H9 (cell line): ENCODE measurements around the gene HAND2. TPM values are rescaled to one million over a fixed set of nuclear protein-coding genes. Genes with fewer than 3 reads are reported as not detected.

Experiments
- DNase-seq: peaks from one replicate; pipeline ENCODE4 v3.0.0-alpha.2; 2017
- H2AFZ ChIP-seq: one replicate; pipeline ENCODE4 v1.6.1; 2013; ENCODE audit warnings: mild to moderate bottlenecking, low read length, control low read depth, moderate library complexity
- H2AK5ac ChIP-seq: 2 replicates; pipeline ENCODE4 v1.6.1; 2013; ENCODE audit warnings: low read length, control low read depth, mixed read lengths; ENCODE audit not compliant: insufficient read length
- H2BK120ac ChIP-seq: one replicate; pipeline ENCODE4 v1.6.1; 2013; ENCODE audit warnings: low read depth, mild to moderate bottlenecking, low read length, control low read depth, inconsistent platforms; ENCODE audit not compliant: poor library complexity, severe bottlenecking
- H2BK12ac ChIP-seq: 2 replicates; pipeline ENCODE4 v1.6.1; 2013; ENCODE audit warnings: low read length, control low read depth, mixed read lengths, low read depth; ENCODE audit not compliant: insufficient read length
- H2BK15ac ChIP-seq: 2 replicates; pipeline ENCODE4 v1.6.1; 2013; ENCODE audit warnings: low read depth, low read length, control low read depth
- H2BK20ac ChIP-seq: one replicate; pipeline ENCODE4 v1.6.1; 2013; ENCODE audit warnings: low read depth, mild to moderate bottlenecking, low read length, control low read depth, inconsistent platforms; ENCODE audit not compliant: poor library complexity, severe bottlenecking
- H2BK5ac ChIP-seq: 2 replicates; pipeline ENCODE4 v1.6.1; 2013; ENCODE audit warnings: low read length, control low read depth, mixed read lengths; ENCODE audit not compliant: insufficient read length
- H3K14ac ChIP-seq: 2 replicates; pipeline ENCODE4 v1.6.1; 2013; ENCODE audit warnings: low read length, control low read depth; ENCODE audit not compliant: insufficient read depth
- H3K18ac ChIP-seq: 2 replicates; pipeline ENCODE4 v1.6.1; 2013; ENCODE audit warnings: low read depth, mild to moderate bottlenecking, mixed read lengths, low read length, control low read depth; ENCODE audit not compliant: insufficient read length
- H3K23ac ChIP-seq: 2 replicates; pipeline ENCODE4 v1.6.1; 2013; ENCODE audit warnings: low read length, control low read depth, mixed read lengths, low read depth; ENCODE audit not compliant: insufficient read length
- H3K23me2 ChIP-seq: 2 replicates; pipeline ENCODE4 v1.6.1; 2013; ENCODE audit warnings: low read depth, mild to moderate bottlenecking, mixed read lengths, low read length, control low read depth; ENCODE audit not compliant: insufficient read length, poor library complexity, severe bottlenecking
- H3K27ac ChIP-seq: 2 replicates; pipeline ENCODE4 v1.5.1; 2013; ENCODE audit warnings: low read length, control low read depth, mixed read lengths, low read depth; ENCODE audit not compliant: insufficient read length
- H3K27me3 ChIP-seq: 2 replicates; pipeline ENCODE4 v1.6.1; 2013; ENCODE audit warnings: low read length, control low read depth, inconsistent platforms; ENCODE audit not compliant: insufficient read depth
- H3K4ac ChIP-seq: 2 replicates; pipeline ENCODE4 v1.6.1; 2013; ENCODE audit warnings: low read depth, mild to moderate bottlenecking, control low read depth, inconsistent platforms, low read length, moderate library complexity
- H3K4me1 ChIP-seq: 2 replicates; pipeline ENCODE4 v1.6.1; 2013; ENCODE audit warnings: low read length, control low read depth, inconsistent platforms; ENCODE audit not compliant: insufficient read depth
- H3K4me2 ChIP-seq: 2 replicates; pipeline ENCODE4 v1.6.1; 2013; ENCODE audit warnings: low read length, control low read depth, mixed read lengths; ENCODE audit not compliant: insufficient read length, insufficient read depth
- H3K56ac ChIP-seq: 2 replicates; pipeline ENCODE4 v1.6.1; 2013; ENCODE audit warnings: low read depth, mild to moderate bottlenecking, mixed read lengths, low read length, control low read depth; ENCODE audit not compliant: insufficient read length
- H3K79me1 ChIP-seq: 2 replicates; pipeline ENCODE4 v1.6.1; 2013; ENCODE audit warnings: low read depth, mild to moderate bottlenecking, moderate library complexity, low read length, control low read depth, inconsistent platforms; ENCODE audit not compliant: insufficient read depth, poor library complexity, severe bottlenecking
- H3K79me2 ChIP-seq: 2 replicates; pipeline ENCODE4 v1.6.1; 2013; ENCODE audit warnings: low read length, control low read depth, inconsistent platforms; ENCODE audit not compliant: insufficient read depth
- H3K9ac ChIP-seq: 2 replicates; pipeline ENCODE4 v1.6.1; 2013; ENCODE audit warnings: low read length, control low read depth, mixed read lengths; ENCODE audit not compliant: insufficient read length; ENCODE audit errors: extremely low read depth
- H3K9me3 ChIP-seq: one replicate; pipeline ENCODE4 v1.6.1; 2013; ENCODE audit warnings: low read depth, low read length, inconsistent platforms; ENCODE audit not compliant: control insufficient read depth
- H3T11ph ChIP-seq: one replicate; pipeline ENCODE4 v1.6.1; 2013; ENCODE audit warnings: mild to moderate bottlenecking, low read length, control low read depth, inconsistent platforms
- H4K20me1 ChIP-seq: one replicate; pipeline ENCODE4 v1.6.1; 2013; ENCODE audit not compliant: control insufficient read depth, insufficient read length, insufficient read depth
- H4K5ac ChIP-seq: 2 replicates; pipeline ENCODE4 v1.6.1; 2013; ENCODE audit warnings: low read depth, mild to moderate bottlenecking, mixed read lengths, low read length, control low read depth; ENCODE audit not compliant: insufficient read length
- H4K8ac ChIP-seq: replicated peaks from 2 replicates; pipeline ENCODE4 v1.6.1; 2013; ENCODE audit warnings: low read length, control low read depth, mixed read lengths, low read depth; ENCODE audit not compliant: insufficient read length
- H4K91ac ChIP-seq: 2 replicates; pipeline ENCODE4 v1.6.1; 2013; ENCODE audit warnings: low read depth, mild to moderate bottlenecking, moderate library complexity, mixed read lengths, low read length, control low read depth; ENCODE audit not compliant: insufficient read length
- H3K27ac Mint-ChIP-seq, 3 experiments: 2 replicates in 2 of 3; 3 replicates in 1 of 3; pipeline ENCODE4 v1.8.0; 2020 to 2021; ENCODE audit warnings: mixed read lengths in 3 of 3, mild to moderate bottlenecking in 1 of 3, moderate library complexity in 1 of 3
- H3K27me3 Mint-ChIP-seq: 2 replicates; pipeline ENCODE4 v1.8.0; 2021; ENCODE audit warnings: low read depth, mild to moderate bottlenecking, moderate library complexity, mixed read lengths
- H3K36me3 Mint-ChIP-seq, 3 experiments: 2 replicates in 2 of 3; 3 replicates in 1 of 3; pipeline ENCODE4 v1.8.0; 2020 to 2021; ENCODE audit warnings: low read depth in 3 of 3, mixed read lengths in 3 of 3; ENCODE audit not compliant: insufficient read depth in 1 of 3
- H3K4me1 Mint-ChIP-seq, 2 experiments: 2 replicates each; pipeline ENCODE4 v1.8.0; 2020; ENCODE audit warnings: mixed read lengths in 2 of 2
- H3K4me3 Mint-ChIP-seq, 2 experiments: 2 replicates in 1 of 2; 3 replicates in 1 of 2; pipeline ENCODE4 v1.8.0; 2020 to 2021; ENCODE audit warnings: mild to moderate bottlenecking in 2 of 2, mixed read lengths in 2 of 2, moderate library complexity in 1 of 2
- H3K9me3 Mint-ChIP-seq, 2 experiments: 2 replicates in 1 of 2; 3 replicates in 1 of 2; pipeline ENCODE4 v1.8.0; 2020; ENCODE audit warnings: mild to moderate bottlenecking in 2 of 2, mixed read lengths in 2 of 2, moderate library complexity in 1 of 2
- CTCF ChIP-seq: fragments of 200-600 bp; sonication (generic); conservative IDR thresholded peaks from 3 replicates; pipeline ENCODE4 v1.8.0; 2021; ENCODE audit warnings: antibody characterized with exemption, mild to moderate bottlenecking
- WGBS: extraction: QIAGEN DNeasy Blood & Tissue Kit; methylation state at CpG from one replicate; pipeline ENCODE4 v1.1.7; 2013; ENCODE audit warnings: missing lambda C conversion rate, low lambda C conversion rate, mixed read lengths; ENCODE audit not compliant: insufficient read length; ENCODE audit errors: extremely low coverage; 5-methylcytosine and 5-hydroxymethylcytosine counted together
- total RNA-seq: library from RNA; stranded (reverse); gene quantifications from 2 replicates; pipeline ENCODE4 v1.2.1, GENCODE V29; 2021

The HAND2 gene
- total RNA-seq, 1 experiment from 2014 or later, result not detected

- Histone ChIP-seq H2BK20ac (no peak overlapping the region), H4K5ac (no peak overlapping the region), H2AK5ac (no peak overlapping the region), H3K27ac (no peak overlapping the region), H4K20me1 (no peaks in the 10 kb centered on the region), H3K4me1 (no peaks in the 10 kb centered on the region), H3K18ac (no peak overlapping the region), H3K23ac (no peak overlapping the region), H4K8ac (no peak overlapping the region), H2BK15ac (no peak overlapping the region), H2AFZ (no peak overlapping the region), H3K9me3 (no peaks in the 10 kb centered on the region), H3K23me2 (no peaks in the 10 kb centered on the region), H3T11ph (no peak overlapping the region), H3K56ac (no peak overlapping the region), H3K79me1 (no peaks in the 10 kb centered on the region), H4K91ac (no peak overlapping the region), H2BK5ac (no peak overlapping the region), H3K27me3 (no peaks in the 10 kb centered on the region), H3K4ac (no peak overlapping the region), H3K79me2 (no peaks in the 10 kb centered on the region), H3K9ac (no peak overlapping the region), H3K14ac (no peak overlapping the region), H2BK120ac (no peak overlapping the region), H3K4me2 (no peak overlapping the region), H2BK12ac (no peak overlapping the region)
- Mint-ChIP-seq H3K27me3 (peaks cover 5% of the 10 kb centered on the region; the same call in 1 of the 2 replicates), H3K36me3 (no peaks in the 10 kb centered on the region), H3K4me1 (no peaks in the 10 kb centered on the region), H3K4me3 (no peak overlapping the region), H3K9me3 (no peaks in the 10 kb centered on the region), H3K27ac (no peak overlapping the region)
- no peak for DNase-seq
- TF ChIP-seq CTCF, result no peak
- no CpG with 5 or more reads among the region's 2 CpGs for WGBS
Observed at GRCh38 chr4:173564461-173564860, 34.4 kb upstream of the HAND2 start.
